Cardiac muscle cell (in vitro differentiated cells and primary cell): ENCODE data around the gene CGB2. TPM values are rescaled to one million over a fixed set of nuclear protein-coding genes. Genes with fewer than 3 reads are reported as not detected.
A peak's percentile ranks its signal among the peaks of the same experiment; 100 is the strongest.
"Not testable (repeated sequence)": the region's sequence is repeated elsewhere in the genome, so short reads cannot be mapped to it uniquely, and the experiment has no call there.

Source experiments
- DNase-seq, 2 donors: peaks; one replicate each; pipeline versions ENCODE4 v3.0.0 to v3.0.0-alpha.2; 2010 to 2017; ENCODE audit warnings: low read depth in 1 of 2, low spot score in 1 of 2
- H3K27ac ChIP-seq: fragments of 200-600 bp; sonication (generic); 2 replicates; pipeline ENCODE4 v1.5.1; 2016
- H3K27me3 ChIP-seq: fragments of 200-600 bp; sonication (generic); 2 replicates; pipeline ENCODE4 v1.6.0; 2016; ENCODE audit warnings: control low read depth
- H3K36me3 ChIP-seq: fragments of 200-600 bp; sonication (generic); 2 replicates; pipeline ENCODE4 v1.5.1; 2016; ENCODE audit warnings: control low read depth
- H3K4me1 ChIP-seq: fragments of 200-600 bp; sonication (generic); 2 replicates; pipeline ENCODE4 v1.8.1; 2017; ENCODE audit warnings: low read depth, mild to moderate bottlenecking, mixed run types
- H3K4me3 ChIP-seq: fragments of 200-600 bp; sonication (generic); 2 replicates; pipeline ENCODE4 v1.5.1; 2016; ENCODE audit warnings: mild to moderate bottlenecking
- H3K9me3 ChIP-seq: fragments of 200-600 bp; sonication (generic); 2 replicates; pipeline ENCODE4 v1.5.1; 2017; ENCODE audit warnings: low read depth, mild to moderate bottlenecking, control low read depth
- polyA plus RNA-seq: library from polyadenylated mRNA; unstranded; fragments of >200 nt; fragmentation: Nextera tagmentation; extraction: Ambion mirVana; gene quantifications from 2 replicates; pipeline ENCODE4 v1.2.1, GENCODE V29; 2016
- total RNA-seq: library from RNA; depleted of rRNA; stranded (reverse); fragments of >200 nt; gene quantifications from 2 replicates; pipeline ENCODE4 v1.2.3, GENCODE V29; 2016
- TF ChIP-seq, protein P1 (sequence below): IDR thresholded peaks from 2 replicates; pipeline ENCODE4 v1.5.1; 2012; ENCODE audit warnings: low read depth, mild to moderate bottlenecking, low read length

CGB2 gene
- not detected in 2 replicates for total RNA-seq
- polyA plus RNA-seq = 1.5 TPM in 1 of 2 replicates, not detected in the other

DNA sequence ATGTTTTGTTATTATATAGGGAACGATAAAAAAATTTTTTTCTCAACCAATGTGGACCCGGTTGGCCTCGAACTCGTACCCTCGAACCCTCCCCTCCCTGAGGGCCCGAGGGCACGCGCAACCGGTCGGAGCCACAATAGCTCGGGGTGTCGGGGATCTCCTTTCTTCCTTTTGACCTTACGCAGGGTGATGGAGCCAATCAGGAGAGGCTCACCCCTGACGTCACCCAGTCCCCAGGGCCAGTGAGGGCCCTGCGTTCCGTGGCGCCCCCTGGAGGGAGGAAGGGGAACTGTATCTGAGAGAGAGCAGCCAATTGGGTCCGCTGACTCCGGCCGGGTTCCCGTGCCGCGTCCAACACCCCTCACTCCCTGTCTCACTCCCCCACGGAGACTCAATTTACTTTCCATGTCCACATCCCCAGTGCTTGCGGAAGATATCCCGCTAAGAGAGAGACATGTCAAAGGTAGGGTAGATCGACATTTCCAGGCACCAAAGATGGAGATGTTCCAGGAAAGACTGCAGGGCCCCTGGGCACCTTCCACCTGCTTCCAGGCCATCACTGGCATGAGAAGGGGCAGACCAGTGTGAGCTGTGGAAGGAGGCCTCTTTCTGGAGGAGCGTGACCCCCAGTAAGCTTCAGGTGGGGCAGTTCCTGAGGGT lies at the start of gene CGB2:
Gene CGB2, plus strand, starts transcription at position 249 of the 660 bp plus-strand sequence. Its CDS starts 206 bp downstream, at position 455.
- H3K9me3 ChIP-seq, H3K27me3 ChIP-seq, DNase-seq, H3K27ac ChIP-seq, H3K36me3 ChIP-seq, H3K4me1 ChIP-seq, H3K4me3 ChIP-seq: not testable (repeated sequence)
- TF ChIP-seq, protein P1, sequence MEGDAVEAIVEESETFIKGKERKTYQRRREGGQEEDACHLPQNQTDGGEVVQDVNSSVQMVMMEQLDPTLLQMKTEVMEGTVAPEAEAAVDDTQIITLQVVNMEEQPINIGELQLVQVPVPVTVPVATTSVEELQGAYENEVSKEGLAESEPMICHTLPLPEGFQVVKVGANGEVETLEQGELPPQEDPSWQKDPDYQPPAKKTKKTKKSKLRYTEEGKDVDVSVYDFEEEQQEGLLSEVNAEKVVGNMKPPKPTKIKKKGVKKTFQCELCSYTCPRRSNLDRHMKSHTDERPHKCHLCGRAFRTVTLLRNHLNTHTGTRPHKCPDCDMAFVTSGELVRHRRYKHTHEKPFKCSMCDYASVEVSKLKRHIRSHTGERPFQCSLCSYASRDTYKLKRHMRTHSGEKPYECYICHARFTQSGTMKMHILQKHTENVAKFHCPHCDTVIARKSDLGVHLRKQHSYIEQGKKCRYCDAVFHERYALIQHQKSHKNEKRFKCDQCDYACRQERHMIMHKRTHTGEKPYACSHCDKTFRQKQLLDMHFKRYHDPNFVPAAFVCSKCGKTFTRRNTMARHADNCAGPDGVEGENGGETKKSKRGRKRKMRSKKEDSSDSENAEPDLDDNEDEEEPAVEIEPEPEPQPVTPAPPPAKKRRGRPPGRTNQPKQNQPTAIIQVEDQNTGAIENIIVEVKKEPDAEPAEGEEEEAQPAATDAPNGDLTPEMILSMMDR = peak; percentile 33

DNA sequence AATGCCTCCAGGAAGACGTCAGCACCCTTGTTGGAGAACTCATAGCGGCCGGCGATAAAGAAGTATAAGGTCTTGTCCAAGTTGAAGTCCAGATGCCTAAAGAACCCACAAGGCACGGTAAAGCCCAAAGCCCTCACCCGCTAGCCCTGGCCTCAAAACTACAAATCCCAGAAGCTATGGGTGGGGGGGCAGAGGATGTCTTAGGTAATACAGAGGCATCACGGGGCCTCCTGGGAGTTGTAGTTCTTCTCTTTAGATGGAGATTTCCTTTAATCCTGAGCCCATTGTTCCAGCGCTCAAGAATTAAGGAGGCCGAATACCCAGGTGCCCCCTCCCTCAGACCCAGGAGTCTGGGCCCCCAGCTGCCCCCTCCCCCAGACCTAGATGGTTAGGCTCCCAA lies 49.4 kb upstream of the CGB2 start:
- Histone ChIP-seq H3K9me3 (no peaks in the 10 kb centered on the region), H3K27ac (no peak overlapping the region), H3K36me3 (peaks cover 47% of the 10 kb centered on the region), H3K4me1 (peaks cover 2% of the 10 kb centered on the region), H3K27me3 (no peaks in the 10 kb centered on the region), H3K4me3 (no peak overlapping the region)
- TF ChIP-seq, protein P1 = no peak
- DNase-seq = peak in 1 of 2 donors; percentile 20

DNA sequence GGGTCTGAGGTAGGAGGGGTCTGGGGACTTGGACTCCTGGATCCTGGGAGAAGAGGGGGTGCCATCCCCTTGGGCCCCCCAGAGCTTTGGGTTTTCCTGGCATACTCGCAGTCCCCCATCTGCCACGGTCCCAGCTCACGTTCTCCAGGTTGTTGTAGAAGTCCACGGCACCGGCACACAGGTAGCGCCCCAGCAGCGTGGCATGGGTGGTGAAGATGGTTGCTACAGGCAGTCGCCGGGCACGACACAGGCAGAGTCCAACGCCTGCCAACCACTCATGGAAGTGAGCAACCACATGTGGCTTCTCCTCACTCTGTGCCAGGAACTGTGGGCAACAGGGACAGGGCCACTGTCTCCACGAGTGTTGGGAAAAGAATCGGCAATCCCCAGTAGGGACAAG lies 46.0 kb upstream of the CGB2 start:
- Histone ChIP-seq H3K4me3 (no peak overlapping the region), H3K4me1 (no peaks in the 10 kb centered on the region), H3K27me3 (no peaks in the 10 kb centered on the region), H3K9me3 (no peaks in the 10 kb centered on the region), H3K36me3 (peaks cover 53% of the 10 kb centered on the region), H3K27ac (no peak overlapping the region)
- no peak for DNase-seq
- TF ChIP-seq, protein P1 = no peak

DNA sequence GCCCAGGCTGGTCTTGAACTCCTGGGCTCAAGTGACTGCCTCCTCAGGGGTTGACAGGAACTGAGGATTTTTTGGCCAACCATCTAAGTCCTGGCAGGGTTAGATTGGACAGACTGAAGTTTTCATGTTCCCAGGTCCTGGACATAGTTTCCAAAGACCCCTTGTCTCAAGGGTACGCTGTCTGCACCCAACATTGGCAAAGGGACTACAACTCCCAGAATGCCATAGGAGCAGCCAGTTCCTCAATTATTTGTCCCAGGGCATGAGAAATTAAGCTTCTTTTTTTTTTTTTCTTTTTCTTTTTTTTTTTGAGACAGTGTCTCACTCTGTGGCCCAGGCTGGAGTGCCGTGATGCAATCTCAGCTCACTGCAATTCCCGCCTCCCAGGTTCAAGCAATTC lies 45.5 kb upstream of the CGB2 start:
- peaks cover 1% of the 10 kb centered on the region for H3K4me1 ChIP-seq
- H3K36me3 ChIP-seq = peaks cover 49% of the 10 kb centered on the region
- H3K9me3 ChIP-seq = no peaks in the 10 kb centered on the region
- no peak overlapping the region for H3K4me3 ChIP-seq
- no peak overlapping the region for H3K27ac ChIP-seq
- no peak for DNase-seq
- no peaks in the 10 kb centered on the region for H3K27me3 ChIP-seq
- TF ChIP-seq, protein P1 = no peak

DNA sequence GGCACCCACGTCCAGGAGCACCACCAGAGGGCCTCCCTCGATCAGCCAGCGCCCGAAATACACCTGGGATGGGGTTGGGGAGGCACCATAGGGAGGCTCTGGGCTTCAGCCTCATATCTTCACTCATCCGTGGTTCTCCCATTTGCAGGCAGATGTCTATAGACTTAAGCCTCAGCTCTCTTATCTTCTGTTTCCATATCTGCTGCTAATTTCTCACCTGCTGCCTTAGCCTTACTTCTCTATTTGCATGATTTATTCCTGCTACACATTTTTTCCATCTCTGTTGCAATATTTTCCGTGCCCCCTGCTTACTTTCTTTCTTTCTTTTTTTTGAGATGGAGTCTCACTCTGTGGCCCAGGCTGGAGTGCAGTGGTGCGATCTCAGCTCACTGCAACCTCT lies 44.4 kb upstream of the CGB2 start:
- Histone ChIP-seq H3K4me3 (no peak overlapping the region), H3K27ac (peak overlapping the region; percentile 13), H3K4me1 (peaks cover 10% of the 10 kb centered on the region), H3K36me3 (peaks cover 49% of the 10 kb centered on the region), H3K27me3 (no peaks in the 10 kb centered on the region), H3K9me3 (no peaks in the 10 kb centered on the region)
- no peak for DNase-seq
- TF ChIP-seq, protein P1 = no peak

DNA sequence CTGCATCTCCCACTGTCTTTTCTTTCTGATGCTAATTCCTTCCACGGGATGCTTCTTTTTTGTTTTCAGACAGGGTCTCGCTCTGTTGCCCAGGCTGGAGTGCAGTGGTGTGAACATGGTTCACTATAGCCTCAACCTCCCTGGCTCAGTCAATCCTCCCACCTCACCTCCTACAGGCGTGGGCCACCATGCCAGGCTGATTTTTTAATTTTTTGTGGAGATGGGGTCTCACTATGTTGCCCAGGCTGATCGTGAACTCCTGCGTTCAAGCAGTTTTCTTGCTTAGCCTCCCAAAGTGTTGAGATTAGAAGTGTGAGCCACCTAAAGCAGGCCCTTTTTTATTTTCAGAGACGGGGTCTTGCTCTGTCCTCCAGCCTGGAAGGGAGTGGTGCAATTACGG lies 43.4 kb upstream of the CGB2 start:
- Histone ChIP-seq H3K4me3 (no peak overlapping the region), H3K36me3 (peaks cover 41% of the 10 kb centered on the region), H3K4me1 (peaks cover 10% of the 10 kb centered on the region), H3K27ac (no peak overlapping the region), H3K27me3 (no peaks in the 10 kb centered on the region), H3K9me3 (no peaks in the 10 kb centered on the region)
- DNase-seq = no peak
- TF ChIP-seq, protein P1 = no peak
